Amniotic stem cell (primary cell): Measurements from ENCODE around the gene ZSCAN18.
"Not testable (repeated sequence)": the region's sequence is repeated elsewhere in the genome, so short reads cannot be mapped to it uniquely, and the experiment has no call there.

Experiments
- DNase-seq: peaks from one replicate; lab custom pipeline; 2025; lab: John Stamatoyannopoulos, UW

The ZSCAN18 gene, protein sequence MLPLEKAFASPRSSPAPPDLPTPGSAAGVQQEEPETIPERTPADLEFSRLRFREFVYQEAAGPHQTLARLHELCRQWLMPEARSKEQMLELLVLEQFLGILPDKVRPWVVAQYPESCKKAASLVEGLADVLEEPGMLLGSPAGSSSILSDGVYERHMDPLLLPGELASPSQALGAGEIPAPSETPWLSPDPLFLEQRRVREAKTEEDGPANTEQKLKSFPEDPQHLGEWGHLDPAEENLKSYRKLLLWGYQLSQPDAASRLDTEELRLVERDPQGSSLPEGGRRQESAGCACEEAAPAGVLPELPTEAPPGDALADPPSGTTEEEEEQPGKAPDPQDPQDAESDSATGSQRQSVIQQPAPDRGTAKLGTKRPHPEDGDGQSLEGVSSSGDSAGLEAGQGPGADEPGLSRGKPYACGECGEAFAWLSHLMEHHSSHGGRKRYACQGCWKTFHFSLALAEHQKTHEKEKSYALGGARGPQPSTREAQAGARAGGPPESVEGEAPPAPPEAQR

DNA sequence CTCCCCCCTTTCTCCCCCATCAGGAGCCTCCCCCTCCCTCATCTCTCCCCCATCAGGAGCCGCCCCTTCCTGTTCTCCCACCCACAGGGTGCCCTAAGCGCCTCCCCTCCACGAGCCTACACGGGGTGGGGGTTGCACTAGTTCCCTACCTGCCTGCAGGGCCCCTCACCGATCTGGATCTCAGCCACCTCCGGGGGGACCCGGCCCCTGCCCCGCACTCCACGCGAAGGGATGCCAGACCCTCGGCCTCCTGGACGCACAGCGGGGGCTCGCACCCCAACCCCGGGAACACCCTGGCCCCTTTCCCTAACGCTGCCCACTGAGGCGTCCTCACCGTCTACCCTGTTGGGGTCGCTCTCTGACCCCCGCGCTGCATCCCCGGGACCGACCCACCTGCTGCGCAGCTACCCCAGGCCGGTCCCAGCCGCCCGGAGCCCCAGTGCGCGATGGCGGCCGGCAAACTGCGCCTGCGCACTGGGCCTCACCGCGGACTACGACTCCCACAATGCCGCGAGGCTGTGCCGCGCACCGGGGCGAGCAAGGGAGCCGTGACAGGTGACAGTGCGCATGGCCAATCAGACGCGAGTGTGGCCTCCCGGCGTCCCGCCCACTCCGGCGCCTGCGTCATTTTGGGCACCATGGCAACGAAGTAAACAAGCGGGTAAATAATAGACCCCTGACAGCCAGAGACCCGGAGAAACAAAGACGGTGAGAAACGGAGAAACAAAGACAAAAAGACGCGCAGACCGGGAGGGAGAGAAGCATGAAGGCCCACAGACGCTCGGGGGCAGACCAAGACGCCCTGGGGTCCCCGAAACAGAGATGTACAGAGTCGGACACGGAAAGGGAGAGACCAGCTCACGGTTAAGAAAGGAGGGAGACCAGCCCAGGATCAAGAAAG lies at the start of gene ZSCAN18:
Gene ZSCAN18, minus strand, starts transcription at position 451 of the 901 bp plus-strand sequence. CDS start 7,964 bp downstream, outside the sequence.
- DNase-seq, result peak; percentile 83

DNA sequence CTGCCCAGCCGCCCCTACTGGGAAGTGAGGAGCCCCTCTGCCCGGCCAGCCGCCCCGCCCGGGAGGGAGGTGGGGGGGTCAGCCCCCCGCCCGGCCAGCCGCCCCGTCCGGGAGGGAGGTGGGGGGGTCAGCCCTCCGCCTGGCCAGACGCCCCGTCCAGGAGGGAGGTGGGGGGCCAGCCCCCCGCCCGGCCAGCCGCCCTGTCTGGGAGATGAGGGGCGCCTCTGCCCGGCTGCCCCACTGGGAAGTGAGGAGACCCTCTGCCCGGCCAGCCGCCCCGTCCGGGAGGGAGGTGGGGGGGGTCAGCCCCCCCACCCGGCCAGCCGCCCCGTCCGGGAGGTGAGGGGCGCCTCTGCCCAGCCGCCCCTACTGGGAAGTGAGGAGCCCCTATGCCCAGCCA lies 49.4 kb upstream of the ZSCAN18 start:
- DNase-seq, result not testable (repeated sequence)

DNA sequence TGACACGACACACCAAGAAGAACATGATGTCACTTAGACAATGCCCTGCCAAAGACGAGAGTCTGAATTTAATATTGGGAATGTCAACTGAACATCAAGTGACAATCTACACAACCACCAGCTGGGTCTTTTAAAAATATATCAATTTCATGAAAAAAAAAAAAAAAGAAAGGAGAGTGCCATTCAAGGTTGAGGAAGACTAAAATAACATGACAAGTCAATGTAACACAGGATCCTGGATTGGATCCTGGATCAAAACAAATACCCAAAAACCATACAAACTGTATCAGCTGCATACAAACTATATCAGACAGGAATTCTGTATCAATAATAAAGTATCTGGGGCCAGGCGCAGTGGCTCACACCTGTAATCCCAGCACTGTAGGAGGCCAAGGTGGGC lies 47.8 kb upstream of the ZSCAN18 start:
- DNase-seq, result no peak

DNA sequence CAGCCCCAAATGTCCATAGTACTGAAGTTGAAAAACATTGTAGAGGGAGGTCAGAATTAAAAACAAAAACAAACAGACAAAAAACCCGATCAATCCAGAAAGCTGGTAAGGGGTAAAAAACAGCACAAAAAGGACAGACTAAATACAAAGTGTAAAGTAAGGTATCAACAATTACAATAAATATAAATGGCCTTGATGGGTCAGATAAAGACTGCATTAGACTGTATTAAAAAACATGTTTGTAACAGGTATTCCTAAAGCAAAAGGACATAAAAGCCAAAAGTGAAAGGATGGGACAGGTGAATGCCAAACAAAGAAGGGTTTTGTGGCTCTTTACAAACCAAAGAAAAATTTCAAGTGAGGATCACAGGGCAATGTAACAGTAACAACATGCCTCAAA lies 36.2 kb upstream of the ZSCAN18 start:
- DNase-seq, result no peak

DNA sequence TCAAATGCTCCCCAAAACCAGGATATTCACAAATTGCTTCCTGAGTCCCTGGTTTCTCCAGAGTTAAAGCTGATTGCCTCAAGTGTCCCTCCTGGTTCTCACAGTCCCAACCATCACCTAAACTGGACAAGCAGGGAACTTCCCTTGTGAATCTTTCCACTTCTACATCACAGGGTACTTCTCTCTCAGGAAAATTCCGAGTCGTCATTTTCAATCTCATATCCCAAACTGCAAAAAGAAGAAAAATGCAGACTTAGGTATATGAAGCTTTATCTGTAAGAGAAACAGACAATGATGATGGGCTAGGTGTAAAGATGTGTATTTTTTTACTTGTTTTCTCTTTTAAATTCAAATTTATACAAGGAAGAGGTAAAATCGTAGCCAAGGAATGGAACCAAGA lies 31.3 kb upstream of the ZSCAN18 start:
- no peak for DNase-seq

DNA sequence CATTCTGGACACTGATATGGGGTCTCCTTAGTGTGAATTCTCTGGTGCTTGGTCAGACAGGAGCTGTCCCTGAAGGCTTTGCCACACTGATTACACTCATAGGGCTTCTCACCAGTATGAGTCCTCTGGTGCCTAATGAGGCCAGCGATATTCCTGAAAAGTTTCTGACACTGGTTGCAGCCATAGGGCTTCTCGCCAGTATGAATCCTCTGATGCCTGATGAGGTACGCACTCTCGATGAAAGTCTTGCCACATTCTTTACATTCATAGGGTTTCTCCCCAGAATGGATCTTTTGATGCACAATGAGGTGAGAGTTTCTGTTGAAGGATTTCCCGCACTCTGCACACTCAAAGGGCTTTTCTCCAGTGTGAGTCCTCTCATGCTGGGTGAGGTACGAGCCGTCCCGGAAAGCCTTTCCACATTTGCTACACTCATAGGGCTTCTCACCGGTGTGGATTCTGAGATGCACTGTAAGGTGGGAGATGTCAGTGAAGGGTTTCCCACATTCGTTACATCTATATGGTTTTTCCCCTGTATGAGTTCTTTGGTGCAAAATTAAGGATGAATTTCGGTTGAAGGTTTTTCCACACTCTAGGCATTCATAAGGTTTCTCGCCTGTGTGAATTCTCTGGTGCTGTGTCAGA lies 30.1 kb upstream of the ZSCAN18 start:
- no peak for DNase-seq

DNA sequence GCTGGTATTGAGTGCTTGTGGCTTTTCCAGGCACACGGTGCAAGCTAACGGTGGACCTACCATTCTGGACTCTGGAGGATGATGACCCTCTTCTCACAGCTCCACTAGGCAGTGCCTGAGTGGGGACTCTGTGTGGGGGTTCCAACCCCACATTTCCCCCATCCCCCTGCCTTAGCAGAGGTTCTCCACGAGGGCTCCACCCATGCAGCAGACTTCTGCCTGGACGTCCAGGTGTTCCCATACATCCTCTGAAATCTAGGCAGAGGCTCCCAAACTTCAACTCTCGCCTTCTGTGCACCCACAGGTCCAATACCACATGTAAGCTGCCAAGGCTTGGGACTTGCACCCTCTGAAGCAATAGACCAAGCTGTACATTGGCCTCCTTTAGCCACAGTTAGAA lies 25.3 kb upstream of the ZSCAN18 start:
- DNase-seq, result no peak

DNA sequence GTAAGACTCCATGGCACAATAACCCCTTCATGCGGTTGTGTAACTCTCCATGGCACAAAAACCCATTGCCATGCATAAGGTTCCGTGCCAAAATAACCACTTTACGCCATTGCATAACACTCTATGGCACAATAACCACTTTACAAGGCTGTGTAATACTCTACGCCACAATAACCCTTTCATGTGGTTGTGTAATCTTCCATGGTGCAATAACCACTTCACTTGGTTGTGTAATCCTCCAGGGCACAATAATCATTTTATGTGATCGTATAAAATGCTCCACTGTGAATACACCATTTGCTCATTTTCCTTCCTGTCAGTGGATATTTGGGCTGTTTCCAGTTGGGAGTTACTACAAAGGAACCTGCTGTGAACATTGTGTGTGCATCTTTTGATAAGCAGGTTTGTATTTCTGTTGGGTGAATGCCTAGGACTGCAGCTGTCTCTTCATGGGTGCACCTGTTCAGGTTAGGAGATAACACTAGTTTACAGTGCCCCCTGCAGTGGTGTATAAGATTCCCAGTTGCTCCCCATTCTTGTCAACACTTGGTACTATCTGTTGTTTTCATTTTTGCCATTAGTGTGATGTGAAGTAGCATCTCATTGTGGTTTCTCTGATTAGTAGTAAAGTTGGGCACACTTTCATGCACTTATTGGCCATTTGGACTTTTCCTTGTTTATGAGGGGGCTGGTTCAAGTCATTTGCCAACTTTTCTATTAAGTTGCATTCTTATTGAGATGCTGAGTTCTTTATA lies 21.1 kb upstream of the ZSCAN18 start:
- no peak for DNase-seq

DNA sequence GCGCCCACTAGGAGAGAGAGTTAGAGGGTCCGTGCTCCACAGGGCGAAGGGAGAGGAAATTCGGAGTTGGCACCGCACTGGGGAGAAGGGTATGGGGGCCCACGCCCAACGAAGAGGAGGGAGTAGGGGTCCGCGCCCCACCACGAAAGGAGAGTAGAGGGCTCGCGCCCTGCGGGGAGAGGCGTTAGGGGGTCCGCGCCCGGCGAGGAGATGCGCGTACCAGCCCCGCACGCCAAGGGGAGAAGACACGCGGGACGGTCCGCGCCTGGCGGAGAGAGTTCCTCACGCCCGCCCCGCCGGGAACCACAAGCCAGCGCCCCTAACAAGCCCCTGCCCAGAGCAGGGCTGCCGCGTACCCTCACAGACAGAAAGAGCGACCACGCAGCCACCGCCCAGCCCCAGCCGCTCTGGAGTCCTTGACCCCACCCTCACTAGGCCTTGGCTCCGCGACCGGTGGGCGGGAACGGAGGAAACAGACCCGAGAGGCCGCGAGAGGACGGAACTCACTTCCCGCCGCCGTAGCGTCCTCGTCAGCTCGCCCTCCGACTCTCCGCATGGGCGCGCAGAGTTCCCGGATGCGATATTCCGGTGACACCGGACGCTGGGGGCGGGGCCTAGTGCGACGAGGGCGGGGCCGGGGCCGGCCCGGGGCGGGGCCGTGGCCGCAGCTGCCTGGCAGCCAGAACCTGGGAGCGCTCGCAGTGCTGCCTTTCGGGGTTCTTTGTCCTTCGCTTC lies 20.0 kb upstream of the ZSCAN18 start:
- no peak for DNase-seq

DNA sequence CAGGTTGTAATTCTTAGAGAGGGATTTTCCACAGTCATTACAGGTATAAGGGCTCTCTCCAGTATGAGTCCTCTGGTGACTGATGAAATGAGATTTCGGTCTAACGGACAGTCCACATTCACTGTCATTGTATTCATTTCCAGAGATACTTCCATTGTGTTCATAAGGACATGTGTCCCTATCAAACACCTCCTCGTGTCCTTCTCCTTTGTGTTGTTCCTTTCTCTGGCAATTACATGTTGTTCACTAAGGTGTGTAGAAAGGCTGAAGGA lies 10.5 kb upstream of the ZSCAN18 start:
- no peak for DNase-seq

DNA sequence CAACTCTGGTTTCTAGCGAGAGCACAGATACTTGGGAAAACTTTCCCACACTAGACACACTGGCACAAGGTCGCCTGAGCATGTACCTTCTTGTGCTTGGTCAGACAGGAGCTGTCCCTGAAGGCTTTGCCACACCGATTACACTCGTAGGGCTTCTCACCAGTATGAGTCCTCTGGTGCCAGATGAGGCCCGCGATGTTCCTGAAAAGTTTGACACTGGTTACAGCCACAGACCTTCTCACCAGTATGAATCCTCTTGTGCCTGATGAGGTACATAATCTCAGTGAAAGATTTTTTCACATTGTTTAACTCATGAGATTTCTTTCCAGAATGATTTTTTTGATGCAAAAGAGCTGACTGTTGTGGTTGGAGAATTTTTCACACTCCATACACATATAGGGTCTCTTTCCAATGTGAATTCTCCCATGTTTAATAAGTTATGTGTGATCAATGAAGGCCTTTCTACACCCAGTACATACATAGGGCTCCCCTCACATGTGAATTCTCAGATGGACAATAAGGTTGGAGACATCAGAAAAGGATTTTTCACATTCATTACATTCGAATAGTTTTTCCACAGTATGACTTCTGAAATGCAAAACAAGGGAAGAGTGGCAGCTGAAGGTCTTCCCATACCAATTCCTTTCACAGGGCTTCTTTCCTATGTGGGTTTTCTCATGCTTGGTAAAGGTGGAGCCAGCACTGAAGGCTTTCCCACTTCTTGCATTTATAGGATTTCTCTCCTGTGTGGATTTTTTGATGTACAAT lies 9.9 kb upstream of the ZSCAN18 start:
- no peak for DNase-seq

DNA sequence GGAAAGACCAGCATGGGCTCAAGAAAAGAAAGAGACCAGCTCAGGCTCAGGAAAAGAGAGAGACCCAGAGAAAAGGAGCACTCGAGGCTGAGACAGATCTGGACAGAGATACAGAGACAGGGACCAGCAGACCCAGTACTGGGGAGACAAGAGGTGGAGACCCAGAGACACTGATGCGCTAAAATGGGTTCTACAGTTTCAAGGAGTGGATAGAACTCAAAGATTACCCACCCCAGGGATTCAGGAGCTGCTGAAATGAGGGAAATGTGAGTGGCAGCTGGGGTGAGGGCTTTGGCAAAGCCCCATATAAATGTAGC lies 609 bp upstream of the ZSCAN18 start:
- no peak for DNase-seq

DNA sequence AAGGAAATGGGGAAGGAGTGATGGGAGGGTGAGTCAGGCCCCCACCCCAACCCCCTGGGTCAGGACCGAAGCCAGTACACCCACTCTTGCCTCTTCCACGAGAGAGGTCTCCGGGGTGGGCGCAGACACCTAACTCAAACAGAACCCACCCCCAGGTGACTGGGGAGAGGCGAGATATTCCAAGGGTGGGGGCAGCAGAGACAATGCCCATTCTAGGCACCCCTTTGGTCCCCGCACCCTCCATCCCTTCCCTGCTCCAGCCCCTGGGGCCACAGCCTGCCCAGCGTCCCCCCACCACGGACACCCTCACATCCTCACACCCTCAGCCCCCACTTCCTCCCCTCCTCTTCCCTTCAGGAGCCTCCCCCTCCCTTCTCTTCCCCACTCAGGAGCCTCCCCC lies 682 bp downstream of the ZSCAN18 start:
- no peak for DNase-seq

DNA sequence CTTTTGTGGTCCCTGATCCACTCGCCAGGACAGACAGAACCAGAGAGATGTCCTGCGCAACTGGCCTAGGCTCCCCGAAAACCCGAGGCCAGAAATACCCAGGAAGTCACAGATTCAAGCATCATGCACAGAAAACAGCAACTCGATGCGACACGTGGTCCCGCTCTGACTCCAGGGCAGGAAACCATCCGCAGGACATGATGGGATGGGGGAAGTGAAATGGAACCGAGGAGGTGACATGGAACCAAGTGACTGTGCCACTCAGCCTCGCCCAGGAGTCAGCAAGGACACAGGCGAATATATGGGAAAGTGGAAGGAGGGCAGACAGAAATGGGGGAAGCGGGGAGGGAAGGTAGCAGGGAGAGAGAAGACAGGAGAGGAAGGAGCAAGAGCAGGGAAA lies 1.1 kb downstream of the ZSCAN18 start:
- DNase-seq, result no peak

DNA sequence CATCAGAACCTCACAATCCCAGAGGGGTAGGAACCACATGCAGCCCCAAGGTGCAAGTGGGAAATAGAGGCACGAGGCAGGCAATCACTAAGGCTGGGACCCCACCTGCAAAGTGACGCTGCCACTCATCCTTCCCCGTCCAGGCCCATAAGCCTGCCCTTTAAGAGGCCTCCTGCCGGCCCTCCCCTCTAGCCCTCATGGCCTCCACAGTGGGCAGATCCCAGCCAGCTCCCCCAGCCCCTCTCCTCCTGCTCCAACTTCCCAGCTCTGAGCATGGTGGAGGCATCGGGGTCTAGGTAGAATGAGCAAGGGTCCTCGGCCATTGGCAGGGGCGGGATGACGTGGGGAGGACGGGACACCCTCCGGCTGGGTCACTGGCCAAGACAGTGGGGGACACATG lies 2.7 kb downstream of the ZSCAN18 start:
- DNase-seq, result no peak

DNA sequence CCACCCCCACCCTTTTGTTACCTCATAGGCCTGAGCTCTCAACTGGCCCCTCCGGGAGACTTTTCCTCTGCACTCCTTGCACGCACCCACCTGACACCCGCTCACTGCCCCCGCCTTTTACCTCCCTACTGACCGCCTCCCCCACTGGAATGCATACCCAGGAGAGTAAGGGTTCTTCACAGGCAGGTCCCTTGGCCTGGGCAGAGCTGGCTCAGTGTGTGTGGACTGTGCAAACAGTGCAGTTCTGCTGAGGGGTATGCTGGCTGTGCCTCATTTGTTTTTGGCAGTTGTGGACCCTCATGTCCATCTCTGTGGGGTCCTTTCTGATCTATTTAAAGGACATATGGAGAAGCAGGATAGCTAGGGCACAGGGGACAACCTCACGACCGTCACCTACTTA lies 5.0 kb downstream of the ZSCAN18 start:
- no peak for DNase-seq

DNA sequence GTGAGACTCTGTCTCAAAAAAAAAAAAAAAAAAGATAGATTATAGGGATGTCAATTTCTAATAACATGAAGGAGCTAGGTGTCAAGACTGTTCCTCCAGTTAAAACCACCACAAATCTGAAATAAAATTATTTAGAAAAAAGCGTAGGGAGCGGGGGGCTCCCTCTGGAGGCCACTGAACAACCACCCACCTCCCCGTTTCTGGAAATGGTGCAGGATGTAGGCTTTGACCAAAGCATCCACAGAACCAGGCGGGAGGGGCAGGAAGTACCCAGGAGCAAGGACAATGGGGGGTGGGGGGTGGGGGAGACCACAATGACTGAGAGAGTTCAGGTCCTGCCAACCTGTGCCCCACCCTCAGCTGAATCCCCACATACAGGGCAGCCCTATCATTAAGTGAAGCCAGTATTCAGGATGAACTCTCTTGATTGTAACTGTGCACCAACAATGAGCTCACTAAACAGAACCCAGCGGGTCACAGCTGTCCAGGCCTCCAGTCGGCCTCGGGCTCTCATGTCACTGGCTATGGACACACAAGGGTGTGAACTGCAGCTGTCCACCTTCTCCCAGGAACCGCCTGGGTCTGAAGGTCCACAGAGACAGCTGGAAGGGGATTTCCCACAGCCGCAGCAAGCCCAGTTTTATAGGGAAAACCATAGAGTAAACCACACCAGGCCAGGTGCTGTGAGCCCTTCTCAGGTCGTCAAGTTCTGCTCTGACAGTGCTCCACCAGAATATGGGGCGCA lies 6.6 kb downstream of the ZSCAN18 start:
- DNase-seq, result no peak

DNA sequence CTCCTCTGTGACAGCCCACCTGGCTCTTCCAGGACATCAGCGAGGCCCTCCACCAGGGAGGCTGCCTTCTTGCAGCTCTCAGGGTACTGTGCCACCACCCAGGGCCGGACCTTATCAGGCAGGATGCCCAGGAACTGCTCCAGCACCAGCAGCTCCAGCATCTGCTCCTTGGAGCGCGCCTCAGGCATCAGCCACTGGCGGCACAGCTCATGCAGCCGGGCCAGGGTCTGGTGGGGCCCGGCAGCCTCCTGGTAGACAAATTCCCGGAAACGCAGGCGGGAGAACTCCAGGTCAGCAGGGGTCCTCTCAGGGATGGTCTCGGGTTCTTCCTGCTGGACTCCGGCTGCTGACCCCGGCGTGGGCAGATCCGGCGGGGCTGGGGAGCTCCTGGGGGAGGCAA lies 8.2 kb downstream of the ZSCAN18 start:
- DNase-seq, result no peak

DNA sequence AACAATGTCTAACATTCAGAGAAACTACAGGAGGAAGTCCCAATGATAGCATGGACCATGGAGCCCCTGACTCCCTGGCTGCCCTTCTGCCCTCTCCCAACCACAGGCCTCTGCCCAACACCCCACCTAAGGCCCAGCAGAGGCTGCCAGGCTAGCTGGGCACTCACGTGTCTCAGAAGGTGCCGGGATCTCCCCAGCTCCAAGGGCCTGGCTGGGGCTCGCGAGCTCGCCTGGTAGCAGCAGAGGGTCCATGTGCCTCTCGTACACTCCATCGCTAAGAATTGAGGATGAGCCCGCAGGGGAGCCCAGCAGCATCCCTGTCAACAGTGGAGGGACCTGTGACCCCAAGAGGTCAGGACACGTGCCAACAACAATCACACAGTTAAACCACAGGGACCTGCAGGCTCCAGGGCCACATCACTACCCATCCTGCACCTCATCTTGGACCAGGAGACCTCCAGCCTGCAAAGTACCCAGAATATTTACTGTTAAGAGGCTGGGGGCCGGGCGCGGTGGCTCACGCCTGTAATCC lies 9.4 kb downstream of the ZSCAN18 start:
- no peak for DNase-seq
